SK-MEL-5 (cell line): Measurements from ENCODE around the gene MPG. TPM values are rescaled to one million over a fixed set of nuclear protein-coding genes. Genes with fewer than 3 reads are reported as not detected.

ENCODE experiments used
- DNase-seq: peaks from one replicate; pipeline ENCODE4 v3.0.0-alpha.2; 2016; ENCODE audit warnings: low read depth, low spot score
- in situ Hi-C: cut with HindIII; loops from 2 replicates; pipeline ENCODE4 v1.10.0; 2016; ENCODE audit warnings: low sequenced_read_pairs, high pct_unique_total_duplicates, low pct_unique_long_range_greater_than_20kb
- total RNA-seq: library from RNA; depleted of rRNA; stranded (reverse); fragments of >200 nt; shearing (Covaris generic); gene quantifications from 2 replicates; pipeline ENCODE4 v1.2.3, GENCODE V29; 2014

Gene MPG
- total RNA-seq, 1 experiment from 2014 or later: 70.9 TPM

GRCh38 chr16:75580-76501 lies 2.2 kb upstream of the MPG start:
- in situ Hi-C loops: no loop called here

GRCh38 chr16:76535-77272 lies 1.3 kb upstream of the MPG start:
- in situ Hi-C loops: no loop called here
- DNase-seq: no peak

More at GRCh38 chr16:75580-76501, 2.2 kb upstream of the MPG start:
- peak; percentile 50 for DNase-seq

GRCh38 chr16:77273-77806 lies 685 bp upstream of the MPG start:
- no peak for DNase-seq
- in situ Hi-C loops: no loop called here

- no peak for DNase-seq
- in situ Hi-C loops: no loop called here
Measured at GRCh38 chr16:78444-79150, 572 bp downstream of the MPG start.

GRCh38 chr16:79151-80054 lies 1.4 kb downstream of the MPG start:
- in situ Hi-C loops: no loop called here

GRCh38 chr16:83060-83603 lies 5.1 kb downstream of the MPG start:
- in situ Hi-C loops: no loop called here
- no peak for DNase-seq

More at GRCh38 chr16:79151-80054, 1.4 kb downstream of the MPG start:
- no peak for DNase-seq

GRCh38 chr16:83781-84615 lies 6.0 kb downstream of the MPG start:
- in situ Hi-C loops: no loop called here
- no peak for DNase-seq

GRCh38 chr16:84718-85406 lies 6.8 kb downstream of the MPG start:
- in situ Hi-C loops: no loop called here

GRCh38 chr16:85407-85782 lies 7.4 kb downstream of the MPG start:
- in situ Hi-C loops: no loop called here
- no peak for DNase-seq

More at GRCh38 chr16:84718-85406, 6.8 kb downstream of the MPG start:
- peak; percentile 34 for DNase-seq

- in situ Hi-C loops: no loop called here
- no peak for DNase-seq
Measured at GRCh38 chr16:85865-86264, 7.8 kb downstream of the MPG start.

GRCh38 chr16:86483-86952 lies 8.5 kb downstream of the MPG start:
- in situ Hi-C loops: no loop called here
- no peak for DNase-seq

- no peak for DNase-seq
- in situ Hi-C loops: no loop called here
Measured at GRCh38 chr16:88613-89012, 10.6 kb downstream of the MPG start.

- in situ Hi-C loops: no loop called here
- no peak for DNase-seq
Measured at GRCh38 chr16:89391-90302, 11.6 kb downstream of the MPG start.

- in situ Hi-C loops: no loop called here
- DNase-seq: no peak
Measured at GRCh38 chr16:91484-91883, 13.5 kb downstream of the MPG start.
